NCI-H1694 (cell line): Measurements from ENCODE around the gene GPAT2.
"Not testable (repeated sequence)": the region's sequence is repeated elsewhere in the genome, so short reads cannot be mapped to it uniquely, and the experiment has no call there.

Experiments used
- DNase-seq: peaks from one replicate; lab custom pipeline; 2025; lab: John Stamatoyannopoulos, UW

The GPAT2 gene

DNA sequence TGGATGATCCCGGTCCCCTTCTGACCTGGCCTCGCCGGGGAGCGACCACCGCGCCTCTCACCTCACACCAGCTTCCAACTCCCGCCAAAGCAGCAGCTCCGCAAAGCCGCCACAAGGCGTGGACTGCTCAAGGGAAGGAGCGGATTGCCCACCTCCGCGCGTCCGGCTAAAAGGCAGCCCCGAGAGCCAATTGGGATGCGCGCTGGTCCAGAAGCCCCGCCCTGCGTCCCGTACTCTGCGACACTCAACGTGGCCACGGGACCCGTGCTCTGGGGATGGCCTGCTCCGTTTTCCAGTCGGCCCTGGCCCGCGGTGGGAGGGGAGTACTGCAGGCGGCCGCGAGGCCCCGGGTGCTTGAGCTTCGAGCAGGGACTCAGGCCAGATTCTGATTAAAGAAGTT is at the start of gene GPAT2:
TSS of gene GPAT2 (minus strand) at position 125 of the 400 bp plus-strand sequence. CDS start 2,557 bp downstream, outside the sequence.
- not testable (repeated sequence) for DNase-seq

GRCh38 chr2:96083989-96084857 is 49.5 kb upstream of the GPAT2 start:
- no peak for DNase-seq

DNA sequence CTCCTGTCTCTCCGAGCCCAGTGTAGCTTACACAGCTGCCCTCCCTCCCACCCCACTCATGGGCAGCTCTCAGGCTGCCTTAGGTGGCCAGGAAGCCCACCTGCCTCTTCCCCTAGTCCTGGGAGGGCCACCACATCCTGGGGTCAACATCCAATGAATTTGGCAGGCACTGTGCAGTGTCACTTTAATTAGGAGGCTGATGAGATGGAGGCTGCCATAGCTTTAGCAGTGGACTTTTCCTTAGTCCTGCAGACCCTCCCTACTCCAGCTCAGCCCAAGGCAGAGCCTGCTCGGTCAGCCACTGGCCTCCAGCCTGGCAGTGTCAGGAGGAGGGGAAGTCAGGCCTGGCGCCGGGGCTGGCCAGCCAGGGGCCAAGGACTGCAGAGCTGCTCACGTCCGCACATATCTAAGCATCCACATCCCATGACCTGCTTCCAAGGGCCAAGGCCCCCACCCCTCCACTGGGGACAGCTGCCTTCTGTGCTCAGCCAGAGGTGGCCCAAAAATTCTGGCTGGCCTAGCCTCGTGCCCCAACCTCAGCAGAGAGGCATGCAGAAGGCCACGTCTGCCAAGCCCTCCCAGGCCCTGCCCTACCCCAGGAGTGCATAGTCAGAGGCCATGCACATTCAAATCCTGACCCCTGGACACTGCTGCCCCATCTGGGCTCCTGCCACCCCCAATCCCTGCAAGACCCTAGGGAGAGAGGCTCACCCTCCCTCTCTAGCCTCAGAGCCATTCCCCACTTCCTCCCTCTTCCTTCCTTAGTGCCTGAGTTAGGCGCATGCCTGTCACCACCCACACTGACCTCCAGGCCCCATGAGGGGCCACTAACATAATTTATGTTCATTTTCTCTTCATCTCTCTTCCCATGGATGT is 48.6 kb upstream of the GPAT2 start:
- no peak for DNase-seq

- DNase-seq = no peak
Observed at GRCh38 chr2:96082211-96083063, 47.7 kb upstream of the GPAT2 start.

- no peak for DNase-seq
Observed at GRCh38 chr2:96081042-96081441, 46.3 kb upstream of the GPAT2 start.

DNA sequence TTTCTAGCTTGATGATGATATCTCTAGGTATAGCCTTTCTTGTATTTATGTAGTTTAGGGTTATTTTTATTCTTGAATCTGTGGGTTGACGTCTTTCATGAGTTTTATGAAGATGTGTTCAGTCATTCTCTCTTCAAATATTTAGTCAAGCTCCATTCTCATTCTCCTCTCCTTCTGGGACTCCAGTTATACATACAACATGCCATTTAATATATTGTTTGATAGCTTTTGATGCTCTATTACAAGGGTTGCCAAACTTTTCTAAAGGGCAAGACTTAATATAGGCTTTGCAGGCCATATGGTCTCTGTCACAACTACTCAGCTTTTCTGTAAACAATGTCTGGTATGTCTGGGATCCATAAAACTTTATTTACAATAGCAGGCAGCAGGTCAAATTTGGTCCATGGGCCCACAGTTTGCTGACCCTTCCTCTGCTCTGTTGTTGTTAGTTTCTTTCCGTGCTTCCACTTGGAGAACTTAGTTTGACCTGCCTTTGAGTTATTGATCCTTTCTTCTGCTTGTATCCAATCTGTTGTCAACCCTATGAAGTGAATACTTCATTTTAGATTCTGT is 40.6 kb upstream of the GPAT2 start:
- no peak for DNase-seq

GRCh38 chr2:96074156-96074555 is 39.4 kb upstream of the GPAT2 start:
- DNase-seq = no peak

GRCh38 chr2:96073170-96073775 is 38.6 kb upstream of the GPAT2 start:
- DNase-seq = no peak

DNA sequence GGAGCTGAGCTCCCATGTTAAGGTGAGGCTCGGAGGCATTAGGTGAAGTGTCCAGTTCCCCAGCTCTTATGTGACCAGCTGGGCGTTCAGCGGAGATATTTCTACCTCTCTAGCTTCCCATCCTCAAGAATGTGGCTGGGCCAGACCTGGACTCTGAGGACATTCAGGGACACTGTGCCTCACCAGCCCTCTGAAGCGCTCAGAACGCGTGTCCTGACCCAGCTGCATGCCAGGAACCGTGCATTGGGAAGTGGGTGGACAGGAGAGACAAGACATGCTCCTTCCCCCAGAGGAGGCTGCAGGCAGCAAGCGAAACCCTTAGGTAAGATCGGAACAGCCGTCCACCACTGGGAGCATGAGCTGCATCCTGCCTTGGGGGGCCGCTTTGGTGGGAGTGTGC is 38.0 kb upstream of the GPAT2 start:
- DNase-seq = no peak

DNA sequence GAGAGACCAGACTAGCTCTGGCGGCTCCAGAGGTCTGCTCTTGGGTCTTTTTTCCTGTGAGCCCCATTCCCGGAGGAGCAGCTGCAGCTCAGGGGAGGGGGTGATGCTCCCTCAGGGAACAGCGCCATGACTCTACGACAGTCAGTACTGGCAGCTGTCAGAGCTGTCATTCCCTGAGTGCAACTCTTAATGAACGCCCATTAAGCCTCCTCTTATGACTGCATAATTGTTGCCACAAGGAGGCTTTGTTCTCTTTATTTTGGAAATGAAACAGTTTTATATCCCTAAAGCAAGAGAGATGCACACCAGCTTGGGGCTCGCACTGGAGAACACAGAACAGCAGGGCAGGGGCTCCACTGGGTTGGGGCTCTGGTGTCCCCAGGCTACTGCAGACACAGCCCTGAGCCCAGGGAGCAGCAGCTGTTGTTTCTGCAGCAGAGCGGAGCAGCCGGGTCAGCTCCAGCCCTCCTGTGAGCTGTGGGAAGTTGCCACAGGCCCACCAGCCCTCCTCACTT is 37.3 kb upstream of the GPAT2 start:
- DNase-seq = peak; percentile 76

DNA sequence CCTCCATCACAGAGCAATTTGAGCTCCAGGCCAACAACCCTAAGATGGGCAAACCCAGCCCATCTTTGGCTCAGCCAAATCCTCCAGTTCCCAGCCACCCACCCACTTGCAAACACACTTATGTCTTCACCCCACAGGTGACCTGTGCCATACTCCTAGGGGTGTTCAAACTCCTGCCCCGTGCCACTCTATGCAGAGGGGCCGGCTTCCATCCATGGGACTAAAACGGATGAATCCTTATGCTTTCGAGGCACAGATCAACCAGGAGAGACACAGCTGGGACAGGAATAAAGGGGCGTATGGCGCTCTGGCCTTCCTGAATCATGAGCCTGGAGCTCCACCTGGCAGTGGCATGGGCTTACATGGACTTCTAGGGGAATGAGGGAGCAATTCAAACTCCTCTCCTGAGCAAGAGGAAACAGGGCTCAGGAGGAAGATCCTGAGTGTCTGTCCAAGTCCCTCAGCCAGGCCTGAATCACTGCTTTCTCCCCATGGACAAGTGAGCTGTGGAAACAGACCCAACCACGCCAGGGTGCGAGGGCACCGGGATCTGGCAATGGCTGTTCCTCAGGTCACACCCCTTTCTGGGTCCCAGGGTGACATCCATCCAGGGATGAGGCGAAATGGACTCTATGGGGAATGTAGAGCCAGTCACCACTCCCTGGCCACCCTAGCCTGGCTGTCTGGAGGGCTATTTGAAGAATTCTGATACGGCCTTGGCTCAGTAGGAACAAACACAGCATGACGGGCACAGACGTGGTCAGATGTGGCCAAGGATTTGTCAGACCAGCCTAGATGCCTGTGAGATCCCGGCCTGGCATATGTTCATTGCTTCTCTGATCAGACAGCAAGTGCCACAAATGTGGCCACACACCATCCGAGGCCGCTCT is 36.6 kb upstream of the GPAT2 start:
- not testable (repeated sequence) for DNase-seq

DNA sequence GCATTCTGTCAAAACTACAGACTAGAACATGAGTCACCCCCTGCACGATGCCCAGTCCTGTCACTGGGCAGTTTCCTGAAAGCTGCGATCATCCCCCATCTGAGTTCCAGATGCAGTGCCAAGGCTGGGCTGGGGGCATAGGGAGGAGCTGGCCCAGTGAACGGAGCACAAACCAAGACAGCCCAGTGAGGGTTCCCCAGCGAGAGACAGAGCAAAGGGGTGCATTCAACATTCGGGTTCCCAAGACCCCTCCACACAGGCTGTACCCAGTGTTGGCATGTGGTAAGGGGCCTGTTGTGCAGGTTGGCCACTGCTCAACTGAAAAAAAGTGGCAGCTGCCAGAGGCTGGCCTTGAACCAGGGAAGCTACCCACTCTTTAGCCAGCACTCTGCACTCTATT is 35.6 kb upstream of the GPAT2 start:
- DNase-seq = not testable (repeated sequence)

- not testable (repeated sequence) for DNase-seq
Observed at GRCh38 chr2:96069878-96070277, 35.2 kb upstream of the GPAT2 start.

GRCh38 chr2:96067902-96068581 is 33.3 kb upstream of the GPAT2 start:
- DNase-seq = not testable (repeated sequence)

- not testable (repeated sequence) for DNase-seq
Observed at GRCh38 chr2:96067098-96067660, 32.5 kb upstream of the GPAT2 start.

DNA sequence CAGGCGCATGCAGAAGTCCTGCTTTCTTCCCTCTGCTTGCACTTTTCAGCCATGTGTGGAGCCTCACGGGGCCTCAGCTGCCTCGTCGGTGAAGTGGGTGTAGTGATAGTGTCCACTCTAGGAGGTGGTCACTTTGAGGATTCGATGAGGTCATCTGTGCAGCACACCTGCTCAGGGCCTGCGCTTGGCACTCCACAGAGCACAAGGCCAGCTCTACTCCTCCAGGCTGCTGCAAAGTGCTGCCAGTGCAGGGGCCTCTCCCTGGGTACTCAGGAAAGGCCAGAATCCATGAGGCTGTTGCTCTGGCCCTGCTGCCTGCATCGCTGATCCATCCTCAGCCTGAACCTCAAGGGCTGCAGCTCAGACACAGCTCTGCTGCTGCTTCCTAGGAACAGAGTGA is 31.8 kb upstream of the GPAT2 start:
- not testable (repeated sequence) for DNase-seq

DNA sequence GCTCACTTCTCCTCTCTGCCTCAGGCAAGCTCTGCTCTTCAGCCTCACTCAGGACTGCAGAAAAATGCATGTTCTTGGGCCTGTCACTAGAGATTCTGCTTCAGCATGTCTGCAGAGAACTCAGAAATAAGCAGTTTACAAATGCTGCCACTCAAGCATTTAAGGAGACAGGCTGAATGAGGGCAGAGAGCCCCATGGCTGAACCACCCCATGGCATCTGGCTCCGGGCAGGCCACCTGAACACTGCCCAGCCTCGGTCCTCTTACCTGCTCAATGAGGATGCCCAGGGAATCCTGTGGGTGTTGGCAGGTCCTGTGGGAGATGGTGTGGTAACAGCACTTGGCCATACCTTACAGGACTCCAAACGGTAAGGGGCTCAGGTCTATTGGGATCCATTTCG is 31.2 kb upstream of the GPAT2 start:
- DNase-seq = not testable (repeated sequence)

DNA sequence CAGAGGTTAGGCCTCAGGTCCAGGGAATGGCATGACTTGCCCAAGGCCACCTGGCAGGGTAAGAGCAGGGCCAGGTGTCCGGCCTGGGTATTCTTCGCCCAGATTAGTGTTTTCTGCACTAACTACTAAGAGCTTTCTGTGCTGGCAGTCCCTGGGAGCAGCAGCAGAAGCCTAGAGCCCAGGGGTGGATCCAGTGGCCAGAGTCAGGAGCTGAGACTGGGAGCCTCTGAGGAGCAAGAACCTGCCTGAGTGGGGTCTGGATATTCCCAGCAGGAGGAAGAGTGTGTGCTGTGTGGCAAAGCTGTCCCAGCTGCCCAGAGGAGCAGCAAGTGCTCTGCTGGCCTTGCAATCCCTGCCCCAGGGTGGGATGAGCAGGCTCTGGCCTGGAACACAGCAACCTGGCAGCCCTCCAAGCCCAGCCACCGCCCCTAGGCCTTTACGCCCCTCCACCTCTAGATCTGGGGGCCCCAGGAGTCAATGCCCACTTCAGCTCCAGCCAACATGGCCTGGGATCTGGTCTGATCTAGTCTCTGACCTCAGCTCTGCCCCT is 30.7 kb upstream of the GPAT2 start:
- DNase-seq = no peak

DNA sequence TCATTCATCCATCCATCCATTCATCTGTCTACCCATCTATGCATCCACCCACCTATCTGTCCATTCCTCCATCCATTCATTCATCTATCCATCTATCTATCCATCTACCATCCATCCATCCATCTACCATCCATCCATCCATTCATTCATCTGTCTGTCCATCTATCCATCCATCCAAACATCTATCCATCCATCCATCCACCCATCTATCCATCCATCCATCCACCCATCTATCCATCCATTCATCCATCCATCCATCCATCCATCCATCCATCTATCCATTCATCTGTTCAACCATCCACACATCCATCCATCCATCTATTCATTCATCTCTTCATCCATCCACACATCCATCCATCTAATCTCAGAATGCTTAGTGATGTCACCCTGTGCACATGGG is 30.0 kb upstream of the GPAT2 start:
- DNase-seq = not testable (repeated sequence)
